Effector memory CD4-positive, alpha-beta T cell (primary cell): ENCODE measurements around the gene LSP1.

Experiments
- DNase-seq, 3 donors: peaks; one replicate each; pipeline ENCODE4 v3.0.0-alpha.2; 2020
- H3K27ac ChIP-seq: 2 replicates; pipeline ENCODE4 v1.7.0; 2013; ENCODE audit warnings: mild to moderate bottlenecking, low read length, moderate library complexity; ENCODE audit not compliant: insufficient read depth, poor library complexity, severe bottlenecking
- H3K27me3 ChIP-seq: replicated peaks from 2 replicates; pipeline ENCODE4 v1.7.0; 2013; ENCODE audit warnings: mild to moderate bottlenecking, low read length; ENCODE audit not compliant: insufficient read depth, control insufficient read depth, poor library complexity, severe bottlenecking
- H3K36me3 ChIP-seq: 2 replicates; pipeline ENCODE4 v1.7.0; 2013; ENCODE audit warnings: mild to moderate bottlenecking, low read length, moderate library complexity; ENCODE audit not compliant: control insufficient read depth, insufficient read depth
- H3K4me1 ChIP-seq: 2 replicates; pipeline ENCODE4 v1.7.0; 2013; ENCODE audit warnings: low read length, mild to moderate bottlenecking; ENCODE audit not compliant: control insufficient read depth, insufficient read depth, poor library complexity, severe bottlenecking
- H3K4me3 ChIP-seq: 2 replicates; pipeline ENCODE4 v1.7.0; 2013; ENCODE audit warnings: low read length, low read depth, mild to moderate bottlenecking; ENCODE audit not compliant: insufficient read depth, poor library complexity, severe bottlenecking
- H3K9me3 ChIP-seq: 2 replicates; pipeline ENCODE4 v1.7.0; 2013; ENCODE audit warnings: mild to moderate bottlenecking, low read length, moderate library complexity; ENCODE audit not compliant: control insufficient read depth

LSP1 gene

DNA sequence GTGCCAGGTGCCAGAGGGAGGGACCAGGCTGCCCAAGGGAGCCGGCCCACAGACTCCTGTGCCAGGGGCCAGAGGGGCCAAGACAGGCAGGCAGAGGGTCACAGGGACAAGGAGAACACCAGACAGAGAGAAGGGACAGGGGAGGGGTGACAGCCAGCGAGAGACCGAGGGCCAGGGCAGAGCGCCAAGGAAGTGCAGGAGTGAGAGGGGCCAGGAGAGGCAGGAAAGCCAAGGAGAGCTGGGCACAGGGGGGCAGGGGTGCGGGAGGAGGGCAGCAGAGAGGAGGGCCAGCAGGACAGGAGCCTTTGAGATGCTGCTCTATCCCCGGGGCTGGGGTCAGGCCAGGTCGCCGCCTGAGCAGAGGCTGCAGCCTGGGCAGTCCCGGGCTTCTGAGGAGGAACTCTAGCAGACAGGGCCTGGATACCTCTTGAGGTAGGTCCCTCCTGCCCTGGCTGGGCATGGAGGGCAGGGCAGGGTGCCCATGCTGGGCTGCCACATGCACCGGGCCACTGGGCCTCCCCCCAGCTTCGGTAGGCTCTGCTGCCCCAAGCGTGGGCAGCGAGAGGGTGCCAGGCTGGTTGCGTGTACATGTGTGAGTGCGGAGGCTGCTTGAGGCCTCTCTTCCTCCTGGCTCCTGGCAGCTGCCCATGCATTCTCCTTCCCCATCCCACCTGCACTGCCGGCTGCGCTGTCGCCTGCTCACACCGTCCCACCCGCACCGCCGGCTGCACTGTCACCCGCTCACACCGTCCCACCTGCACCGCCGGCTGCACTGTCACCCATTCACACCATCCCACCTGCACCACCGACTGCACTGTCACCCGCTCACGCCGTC is 12.2 kb downstream of the LSP1 start:
- no peaks in the 10 kb centered on the region for H3K27me3 ChIP-seq
- peaks cover 59% of the 10 kb centered on the region for H3K4me1 ChIP-seq
- H3K9me3 ChIP-seq: no peaks in the 10 kb centered on the region
- H3K36me3 ChIP-seq: peaks cover 20% of the 10 kb centered on the region
- H3K4me3 ChIP-seq: no peak overlapping the region
- peak overlapping the region; percentile 14 for H3K27ac ChIP-seq
- no peak for DNase-seq

DNA sequence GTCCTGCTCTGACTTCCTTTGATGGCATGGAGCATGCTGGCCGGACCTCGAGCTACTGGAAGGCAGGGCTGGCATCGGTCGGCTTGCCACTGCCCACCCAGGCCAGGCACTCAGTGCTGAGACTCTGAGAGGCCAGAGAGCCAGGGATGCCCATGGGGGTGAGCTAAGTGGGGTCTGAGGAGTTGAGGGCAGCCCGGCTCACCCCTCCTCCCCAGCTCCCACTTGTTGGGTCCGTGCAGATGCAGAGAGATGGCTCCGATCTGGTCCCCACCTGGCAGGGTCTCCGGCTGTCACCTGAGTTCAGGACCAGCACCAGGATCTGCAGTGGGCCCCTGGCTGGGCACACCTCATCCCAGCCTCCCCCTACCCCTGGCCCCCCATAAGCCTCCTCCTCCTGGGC is 13.3 kb downstream of the LSP1 start:
- no peak for DNase-seq
- peaks cover 20% of the 10 kb centered on the region for H3K36me3 ChIP-seq
- H3K27me3 ChIP-seq: no peaks in the 10 kb centered on the region
- H3K4me3 ChIP-seq: no peak overlapping the region
- no peak overlapping the region for H3K27ac ChIP-seq
- no peaks in the 10 kb centered on the region for H3K9me3 ChIP-seq
- H3K4me1 ChIP-seq: peaks cover 71% of the 10 kb centered on the region

DNA sequence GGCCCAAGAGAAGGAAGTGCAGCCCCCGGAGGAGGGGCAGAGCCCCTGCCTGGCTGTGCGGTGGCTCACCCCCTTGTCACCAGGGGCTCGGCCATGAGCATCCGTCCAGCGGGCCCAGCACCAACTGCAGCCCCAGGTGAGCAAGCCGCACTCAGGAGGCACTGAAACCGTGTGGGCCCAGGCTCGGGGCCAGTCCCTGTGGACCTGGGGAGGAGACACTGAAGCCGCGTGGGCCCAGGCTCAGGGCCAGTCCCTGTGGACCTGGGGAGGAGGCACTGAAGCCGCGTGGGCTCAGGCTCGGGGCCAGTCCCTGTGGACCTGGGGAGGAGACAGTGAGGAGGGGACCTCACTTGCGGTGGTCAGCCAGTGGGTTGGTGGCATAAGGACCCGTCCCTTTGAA is 13.9 kb downstream of the LSP1 start:
- Histone ChIP-seq H3K4me1 (peaks cover 75% of the 10 kb centered on the region), H3K27me3 (no peaks in the 10 kb centered on the region), H3K36me3 (peaks cover 20% of the 10 kb centered on the region), H3K27ac (no peak overlapping the region), H3K9me3 (no peaks in the 10 kb centered on the region), H3K4me3 (no peak overlapping the region)
- no peak for DNase-seq

DNA sequence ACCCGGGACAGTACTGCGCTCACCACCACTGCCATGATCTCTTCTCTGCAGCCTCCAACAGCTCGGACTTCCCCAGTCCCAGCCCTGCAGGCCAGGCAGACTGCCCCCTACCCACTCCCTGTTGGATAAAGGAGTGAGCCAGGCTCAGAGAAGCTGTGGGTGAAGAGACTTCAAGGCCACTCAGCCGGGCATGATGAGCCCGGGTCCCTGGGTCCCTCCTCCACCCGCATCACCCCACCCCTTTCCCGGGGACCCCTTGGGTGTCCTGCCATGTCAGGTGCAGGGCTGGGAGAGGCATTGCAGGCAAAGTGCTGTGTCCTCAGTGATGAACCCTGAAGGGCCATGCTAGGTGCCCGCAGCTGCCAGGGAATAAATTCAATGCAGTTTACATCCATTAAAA is 14.5 kb downstream of the LSP1 start:
- Histone ChIP-seq H3K36me3 (peaks cover 20% of the 10 kb centered on the region), H3K4me1 (peaks cover 75% of the 10 kb centered on the region), H3K9me3 (no peaks in the 10 kb centered on the region), H3K27me3 (no peaks in the 10 kb centered on the region), H3K4me3 (no peak overlapping the region), H3K27ac (no peak overlapping the region)
- no peak for DNase-seq

DNA sequence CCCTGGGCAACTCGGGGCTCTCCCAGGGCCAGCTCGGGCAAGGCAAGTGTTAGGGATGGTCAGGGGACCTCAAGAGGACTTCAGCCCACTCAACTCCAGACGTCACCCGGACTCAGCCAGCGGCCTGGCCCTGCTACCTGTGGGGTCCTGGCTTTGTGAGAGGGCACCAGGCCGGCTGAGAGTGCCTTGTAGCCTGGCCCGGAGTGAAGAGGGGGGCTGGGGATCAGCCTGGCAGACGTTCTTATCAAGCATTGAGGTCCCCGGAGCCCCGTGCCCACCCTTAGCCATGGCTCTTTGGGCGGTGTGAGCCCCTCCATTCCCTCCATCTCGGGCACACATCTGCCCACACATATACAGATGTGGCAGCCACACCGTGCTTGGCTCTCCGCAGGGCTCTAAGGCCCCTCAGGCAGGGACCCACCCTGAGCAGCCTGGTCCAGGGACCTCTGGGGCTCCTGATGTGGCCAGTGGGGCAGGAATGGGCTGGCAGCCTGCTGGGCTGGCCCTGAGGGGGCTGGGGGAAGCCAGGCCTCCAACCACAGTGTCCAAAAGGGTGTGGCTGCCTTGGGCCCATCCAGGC is 15.3 kb downstream of the LSP1 start:
- H3K27ac ChIP-seq: no peak overlapping the region
- H3K27me3 ChIP-seq: no peaks in the 10 kb centered on the region
- H3K4me1 ChIP-seq: peaks cover 69% of the 10 kb centered on the region
- no peaks in the 10 kb centered on the region for H3K9me3 ChIP-seq
- no peak overlapping the region for H3K4me3 ChIP-seq
- DNase-seq: no peak
- H3K36me3 ChIP-seq: peaks cover 17% of the 10 kb centered on the region

DNA sequence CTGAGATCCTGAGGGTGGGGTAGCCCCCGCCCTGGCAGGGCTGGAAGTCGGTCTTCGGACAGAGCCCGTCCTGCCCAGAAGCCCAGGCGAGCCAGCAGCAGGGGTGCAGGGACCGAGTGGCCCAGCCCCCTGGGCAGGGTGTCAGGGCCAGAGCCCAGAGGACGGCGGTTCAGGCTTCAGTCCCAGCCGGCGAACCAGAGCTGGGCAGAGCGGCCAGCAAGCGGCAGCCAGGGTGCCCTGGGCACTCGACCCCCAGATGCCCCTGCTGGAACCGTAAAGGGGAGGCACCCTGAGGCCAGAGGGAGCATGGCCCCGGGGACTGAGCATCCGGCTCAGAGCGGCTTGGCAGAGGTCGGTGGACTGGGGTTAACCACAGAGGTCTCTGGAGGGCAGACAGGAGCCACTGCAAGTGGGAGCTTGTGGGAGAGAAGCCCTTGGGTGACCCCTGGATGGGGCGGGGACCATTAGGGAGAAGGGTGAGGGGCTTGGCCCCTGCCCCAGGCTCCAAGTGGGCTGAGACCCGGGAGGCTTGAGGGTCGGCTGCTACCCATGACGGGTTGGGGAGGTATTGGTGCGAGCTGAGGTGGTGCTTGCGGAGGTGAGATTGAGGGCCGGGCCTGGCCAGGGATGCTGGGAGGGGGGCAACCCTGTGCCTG is 15.9 kb downstream of the LSP1 start:
- Histone ChIP-seq H3K4me1 (peaks cover 64% of the 10 kb centered on the region), H3K4me3 (no peak overlapping the region), H3K9me3 (no peaks in the 10 kb centered on the region), H3K36me3 (peaks cover 17% of the 10 kb centered on the region), H3K27ac (peak overlapping the region; percentile 36), H3K27me3 (no peaks in the 10 kb centered on the region)
- no peak for DNase-seq

DNA sequence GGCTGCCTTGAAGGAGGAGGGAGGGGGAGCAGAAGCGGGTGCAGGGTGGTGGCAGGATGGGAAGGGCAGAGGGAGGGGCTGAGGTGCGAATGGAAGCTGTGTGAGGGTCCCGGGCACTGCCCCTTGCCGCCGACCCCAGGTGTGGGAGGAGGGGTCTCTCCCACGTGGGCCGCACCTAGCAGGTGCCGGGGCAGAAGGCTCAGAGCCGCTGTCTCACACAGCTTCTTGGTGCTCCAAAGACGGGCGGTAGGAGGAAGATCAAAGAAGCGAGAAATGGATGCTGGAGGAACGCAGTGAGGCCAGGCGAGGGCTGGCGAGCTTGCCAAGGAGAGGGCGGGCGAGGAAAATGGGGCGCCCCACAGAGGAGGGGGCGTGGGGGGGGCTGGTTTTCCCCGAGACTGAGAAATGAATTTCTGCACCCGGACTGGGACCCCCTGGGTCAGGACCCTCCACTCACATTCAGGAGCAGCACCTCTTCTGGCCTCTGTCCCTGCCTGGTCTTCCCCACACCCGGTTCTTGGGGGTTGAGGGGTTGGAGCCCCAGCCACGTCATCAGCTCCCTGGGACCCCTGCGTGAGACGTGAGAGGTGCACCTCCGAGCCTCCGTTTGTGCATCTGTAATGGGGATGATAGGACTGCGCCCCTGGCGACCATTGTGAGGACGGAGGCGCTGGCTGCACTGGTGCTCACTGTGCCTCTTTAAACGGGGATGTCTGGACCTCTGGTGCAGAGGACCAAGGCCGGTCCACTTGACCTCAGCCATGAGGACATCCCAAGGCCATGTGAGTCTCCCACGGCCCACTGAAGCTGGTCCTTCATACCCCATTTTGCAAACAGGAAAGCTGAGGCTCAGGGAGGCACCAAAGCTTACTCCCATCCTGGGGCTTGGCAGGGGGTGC is 16.8 kb downstream of the LSP1 start:
- peak overlapping the region; percentile 35 for H3K4me3 ChIP-seq
- H3K27me3 ChIP-seq: no peaks in the 10 kb centered on the region
- peak overlapping the region; percentile 63 for H3K27ac ChIP-seq
- H3K4me1 ChIP-seq: peaks cover 61% of the 10 kb centered on the region
- DNase-seq: no peak
- H3K9me3 ChIP-seq: no peaks in the 10 kb centered on the region
- peaks cover 17% of the 10 kb centered on the region for H3K36me3 ChIP-seq

DNA sequence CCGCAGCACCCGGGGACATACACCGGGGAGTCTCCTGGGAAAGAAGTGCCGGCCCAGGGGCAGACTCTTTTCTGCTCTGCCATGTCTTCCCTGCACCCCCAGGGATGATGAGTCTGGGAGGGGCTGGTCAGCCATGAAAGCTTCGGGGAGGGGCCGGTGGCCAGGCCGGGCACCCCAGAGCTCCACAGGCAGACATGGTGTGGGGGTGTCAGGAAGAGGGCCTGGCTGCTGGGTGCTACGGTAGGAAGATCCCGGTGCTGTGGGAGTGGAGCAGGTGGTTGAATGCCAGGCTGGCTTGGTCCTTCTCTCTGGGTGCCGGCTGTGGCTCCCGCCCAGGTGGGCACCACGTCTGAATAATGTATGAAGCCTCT is 17.4 kb downstream of the LSP1 start:
- Histone ChIP-seq H3K4me3 (peak overlapping the region; percentile 35), H3K27ac (peak overlapping the region; percentile 63), H3K36me3 (peaks cover 17% of the 10 kb centered on the region), H3K4me1 (peaks cover 57% of the 10 kb centered on the region), H3K27me3 (no peaks in the 10 kb centered on the region), H3K9me3 (no peaks in the 10 kb centered on the region)
- DNase-seq: no peak

DNA sequence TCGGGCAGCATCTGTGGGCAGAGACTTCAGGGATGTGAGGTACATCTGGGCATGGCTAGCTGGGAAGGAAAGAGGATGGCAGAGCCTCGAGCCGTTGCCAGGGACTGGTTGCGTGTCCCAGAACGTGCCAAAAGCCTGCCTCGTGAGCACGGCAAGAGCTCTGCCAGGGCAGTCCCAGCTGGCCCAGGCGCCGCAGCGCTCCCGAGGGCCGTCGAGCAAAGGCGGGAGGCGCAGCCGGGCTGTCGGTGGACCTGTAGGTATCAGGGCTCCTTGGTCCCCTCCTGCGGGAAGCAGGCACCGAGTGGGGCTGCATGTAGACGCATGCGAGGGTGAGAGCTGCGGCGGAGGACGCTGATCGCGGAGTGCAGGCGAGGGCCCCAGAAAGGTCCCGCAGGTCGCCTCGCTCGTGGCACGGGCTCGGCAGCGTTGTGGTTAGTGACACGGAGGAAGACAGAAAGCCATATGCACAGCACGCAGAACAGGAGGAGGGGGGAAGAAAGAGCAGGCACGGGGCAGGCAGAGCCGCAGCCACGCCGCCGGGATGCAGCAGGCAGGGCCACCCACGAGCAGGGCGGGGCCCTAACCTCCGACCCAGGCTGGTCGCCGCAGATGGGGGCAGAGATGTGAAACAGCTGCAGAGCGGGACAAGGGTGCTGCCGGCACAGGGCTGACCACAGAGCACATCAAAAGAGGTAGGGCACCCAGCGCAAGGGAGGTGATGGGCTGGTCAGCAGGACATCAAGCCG is 18.0 kb downstream of the LSP1 start:
- DNase-seq: peak; percentile 33 to 45 (median 34)
- no peaks in the 10 kb centered on the region for H3K27me3 ChIP-seq
- H3K9me3 ChIP-seq: no peaks in the 10 kb centered on the region
- H3K4me3 ChIP-seq: peak overlapping the region; percentile 35
- peaks cover 16% of the 10 kb centered on the region for H3K36me3 ChIP-seq
- peaks cover 57% of the 10 kb centered on the region for H3K4me1 ChIP-seq
- H3K27ac ChIP-seq: peak overlapping the region; percentile 63
